Urinary bladder (tissue), 4 donors: ENCODE data around the gene TWIST1. TPM values are rescaled to one million over a fixed set of nuclear protein-coding genes. Genes with fewer than 3 reads are reported as not detected.

ENCODE experiments used
- DNase-seq: peaks from one replicate; pipeline ENCODE4 v3.0.0-alpha.2; 2015; ENCODE audit errors: extremely low spot score
- H3K27ac ChIP-seq: one replicate; pipeline ENCODE4 v1.5.1; 2013; ENCODE audit warnings: low read depth, mild to moderate bottlenecking, moderate library complexity
- H3K36me3 ChIP-seq: one replicate; pipeline ENCODE4 v1.6.1; 2013; ENCODE audit warnings: mild to moderate bottlenecking, moderate library complexity; ENCODE audit not compliant: insufficient read depth
- H3K4me1 ChIP-seq: one replicate; pipeline ENCODE4 v1.6.1; 2013; ENCODE audit warnings: mild to moderate bottlenecking, moderate library complexity; ENCODE audit not compliant: insufficient read depth
- H3K4me3 ChIP-seq: one replicate; pipeline ENCODE4 v1.5.1; 2013; ENCODE audit warnings: low read depth, low read length
- WGBS: extraction: QIAGEN DNeasy Blood & Tissue Kit; methylation state at CpG from one replicate; pipeline ENCODE4 v1.1.7; 2013; 5-methylcytosine and 5-hydroxymethylcytosine counted together
- polyA plus RNA-seq: library from polyadenylated mRNA; stranded (reverse); fragments of 200-250 nt; gene quantifications from one replicate; pipeline ENCODE4 v1.2.3, GENCODE V29; 2013
- total RNA-seq: library from RNA; depleted of rRNA; stranded (reverse); fragments of >200 nt; gene quantifications from one replicate; pipeline ENCODE4 v1.2.3, GENCODE V29; 2014
- donor health status: healthy with polysubstance abuse.
- donor health status: healthy.

TWIST1 gene
- total and polyA plus RNA-seq, 2 donors, result 22.9 to 28.4 TPM

GRCh38 chr7:19109000-19109946 is 8.2 kb downstream of the TWIST1 start:
- WGBS, result 61% methylated on average over 11 of the region's 11 CpGs
- DNase-seq, result no peak
- Histone ChIP-seq H3K4me1 (no peaks in the 10 kb centered on the region), H3K36me3 (no peaks in the 10 kb centered on the region), H3K27ac (no peak overlapping the region), H3K4me3 (no peak overlapping the region)

- H3K4me1 ChIP-seq, result no peaks in the 10 kb centered on the region
- H3K36me3 ChIP-seq, result no peaks in the 10 kb centered on the region
- H3K4me3 ChIP-seq, result peak overlapping the region; percentile 44
- WGBS, result under 1% methylated on average over 48 of the region's 48 CpGs
- no peak for DNase-seq
- no peak overlapping the region for H3K27ac ChIP-seq
Measured at GRCh38 chr7:19107356-19108146, 9.9 kb downstream of the TWIST1 start.

GRCh38 chr7:19107081-19107355 is 10.4 kb downstream of the TWIST1 start:
- peak overlapping the region; percentile 44 for H3K4me3 ChIP-seq
- no peaks in the 10 kb centered on the region for H3K36me3 ChIP-seq
- H3K27ac ChIP-seq, result no peak overlapping the region
- no peak for DNase-seq
- WGBS, result 2% methylated on average over 6 of the region's 6 CpGs
- no peaks in the 10 kb centered on the region for H3K4me1 ChIP-seq

GRCh38 chr7:19106241-19107080 is 11.0 kb downstream of the TWIST1 start:
- Histone ChIP-seq H3K4me3 (peak overlapping the region; percentile 44), H3K4me1 (no peaks in the 10 kb centered on the region), H3K27ac (no peak overlapping the region), H3K36me3 (no peaks in the 10 kb centered on the region)
- 2% methylated on average over 49 of the region's 49 CpGs for WGBS
- DNase-seq, result no peak

- H3K27ac ChIP-seq, result no peak overlapping the region
- H3K4me3 ChIP-seq, result no peak overlapping the region
- WGBS, result 59% methylated on average over 4 of the region's 4 CpGs
- no peaks in the 10 kb centered on the region for H3K36me3 ChIP-seq
- no peaks in the 10 kb centered on the region for H3K4me1 ChIP-seq
- no peak for DNase-seq
Measured at GRCh38 chr7:19105546-19105945, 11.9 kb downstream of the TWIST1 start.

- H3K36me3 ChIP-seq, result no peaks in the 10 kb centered on the region
- H3K27ac ChIP-seq, result no peak overlapping the region
- no peak overlapping the region for H3K4me3 ChIP-seq
- no peaks in the 10 kb centered on the region for H3K4me1 ChIP-seq
- DNase-seq, result no peak
- WGBS, result 84% methylated on average over 4 of the region's 4 CpGs
Measured at GRCh38 chr7:19104811-19105210, 12.6 kb downstream of the TWIST1 start.

- WGBS, result 93% methylated on average over 4 of the region's 4 CpGs
- H3K36me3 ChIP-seq, result no peaks in the 10 kb centered on the region
- H3K4me1 ChIP-seq, result no peaks in the 10 kb centered on the region
- H3K4me3 ChIP-seq, result no peak overlapping the region
- H3K27ac ChIP-seq, result no peak overlapping the region
- DNase-seq, result no peak
Measured at GRCh38 chr7:19102884-19103283, 14.6 kb downstream of the TWIST1 start.

- no peak for DNase-seq
- WGBS, result 78% methylated on average over 2 of the region's 2 CpGs
- H3K27ac ChIP-seq, result no peak overlapping the region
- H3K4me3 ChIP-seq, result no peak overlapping the region
- H3K36me3 ChIP-seq, result no peaks in the 10 kb centered on the region
- no peaks in the 10 kb centered on the region for H3K4me1 ChIP-seq
Measured at GRCh38 chr7:19101909-19102308, 15.5 kb downstream of the TWIST1 start.

GRCh38 chr7:19101472-19101871 is 16.0 kb downstream of the TWIST1 start:
- 94% methylated on average over 1 of the region's 1 CpG for WGBS
- no peak overlapping the region for H3K4me3 ChIP-seq
- H3K4me1 ChIP-seq, result no peaks in the 10 kb centered on the region
- DNase-seq, result no peak
- H3K27ac ChIP-seq, result no peak overlapping the region
- no peaks in the 10 kb centered on the region for H3K36me3 ChIP-seq

- WGBS, result 54% methylated on average over 2 of the region's 2 CpGs
- DNase-seq, result no peak
- Histone ChIP-seq H3K4me3 (no peak overlapping the region), H3K27ac (no peak overlapping the region), H3K36me3 (no peaks in the 10 kb centered on the region), H3K4me1 (no peaks in the 10 kb centered on the region)
Measured at GRCh38 chr7:19099924-19100323, 17.5 kb downstream of the TWIST1 start.

- Histone ChIP-seq H3K4me3 (no peak overlapping the region), H3K27ac (no peak overlapping the region), H3K4me1 (no peaks in the 10 kb centered on the region), H3K36me3 (no peaks in the 10 kb centered on the region)
- DNase-seq, result no peak
- WGBS, result 96% methylated on average over 3 of the region's 3 CpGs
Measured at GRCh38 chr7:19099194-19099593, 18.2 kb downstream of the TWIST1 start.

GRCh38 chr7:19098510-19098909 is 18.9 kb downstream of the TWIST1 start:
- no peak overlapping the region for H3K27ac ChIP-seq
- WGBS, result 97% methylated on average over 1 of the region's 1 CpG
- no peaks in the 10 kb centered on the region for H3K4me1 ChIP-seq

GRCh38 chr7:19097165-19098055 is 20.0 kb downstream of the TWIST1 start:
- H3K27ac ChIP-seq, result no peak overlapping the region
- H3K36me3 ChIP-seq, result no peaks in the 10 kb centered on the region
- H3K4me1 ChIP-seq, result no peaks in the 10 kb centered on the region
- WGBS, result 87% methylated on average over 9 of the region's 9 CpGs
- DNase-seq, result no peak
- H3K4me3 ChIP-seq, result no peak overlapping the region

More at GRCh38 chr7:19098510-19098909, 18.9 kb downstream of the TWIST1 start:
- H3K36me3 ChIP-seq, result no peaks in the 10 kb centered on the region
- H3K4me3 ChIP-seq, result no peak overlapping the region
- DNase-seq, result no peak
